DMS53 treated with DMSO at 0.1 percent for 48 hours (cell line): ENCODE measurements around the gene HNF4A.
"Not testable (repeated sequence)": the region's sequence is repeated elsewhere in the genome, so short reads cannot be mapped to it uniquely, and the experiment has no call there.

ENCODE experiments used
- DNase-seq: peaks from one replicate; lab custom pipeline; 2025; ENCODE audit not compliant: unreplicated experiment; lab: John Stamatoyannopoulos, UW

Gene HNF4A

DNA sequence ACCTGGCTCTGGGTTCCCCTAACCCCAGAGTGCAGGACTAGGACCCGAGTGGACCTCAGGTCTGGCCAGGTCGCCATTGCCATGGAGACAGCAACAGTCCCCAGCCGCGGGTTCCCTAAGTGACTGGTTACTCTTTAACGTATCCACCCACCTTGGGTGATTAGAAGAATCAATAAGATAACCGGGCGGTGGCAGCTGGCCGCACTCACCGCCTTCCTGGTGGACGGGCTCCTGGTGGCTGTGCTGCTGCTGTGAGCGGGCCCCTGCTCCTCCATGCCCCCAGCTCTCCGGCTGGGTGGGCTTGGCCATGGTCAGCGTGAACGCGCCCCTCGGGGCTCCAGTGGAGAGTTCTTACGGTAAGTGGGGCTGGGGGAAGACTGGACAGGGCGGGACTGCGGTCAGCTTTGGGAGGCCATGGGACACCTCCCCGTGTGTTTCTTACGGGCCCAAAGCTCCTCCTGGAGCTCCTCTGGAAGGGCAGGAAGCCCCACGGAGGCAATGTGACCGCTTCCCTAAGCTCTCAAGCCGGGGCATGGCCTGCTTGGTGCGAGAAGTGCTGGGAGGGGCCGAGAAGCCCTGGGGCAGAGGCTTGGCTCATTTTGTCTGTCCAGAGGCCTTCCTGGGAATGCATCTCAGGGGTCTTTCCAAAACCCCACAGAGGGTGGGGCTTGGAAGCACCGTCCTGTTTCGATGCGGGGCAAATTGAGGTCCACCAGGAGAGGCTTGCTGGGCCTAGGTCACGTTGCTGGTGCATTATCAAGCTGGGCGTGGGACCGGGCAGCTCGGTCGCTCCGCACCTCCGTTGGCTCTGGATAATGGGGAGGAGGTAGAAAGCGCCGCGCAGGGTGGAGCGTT, at the start of gene HNF4A:
Gene HNF4A (plus strand): TSS at position 202 of the 855 bp plus-strand sequence. CDS start 106 bp downstream, at position 308.
- DNase-seq, result peak; percentile 57

DNA sequence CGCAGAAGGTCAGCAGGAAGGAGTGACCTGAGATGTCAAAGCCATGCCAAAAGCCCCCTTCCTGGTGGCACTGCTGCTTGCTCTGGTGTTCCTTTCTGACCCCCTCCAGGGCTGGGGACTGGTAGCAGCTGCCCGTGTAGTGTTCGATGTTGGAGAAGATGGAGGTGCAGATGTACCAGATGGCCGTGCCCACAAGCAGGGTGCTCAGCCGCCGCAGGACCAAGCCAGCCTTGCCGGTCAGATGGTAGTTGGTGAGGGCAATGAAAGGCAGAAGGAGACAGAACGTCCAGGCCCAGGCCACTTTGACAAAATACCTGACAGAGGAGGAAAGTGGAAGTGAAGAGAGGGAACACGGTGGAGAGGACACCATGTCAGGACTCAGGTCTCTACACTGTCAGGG, 48.6 kb upstream of the HNF4A start:
- DNase-seq, result no peak

GRCh38 chr20:44309763-44310663, 45.5 kb upstream of the HNF4A start:
- no peak for DNase-seq

- peak; percentile 94 for DNase-seq
Measured at GRCh38 chr20:44310664-44311639, 44.5 kb upstream of the HNF4A start, which contains the start of gene FITM2. FITM2 (minus strand) TSS chr20:44311202; CDS start chr20:44311148, 54 bp downstream.

DNA sequence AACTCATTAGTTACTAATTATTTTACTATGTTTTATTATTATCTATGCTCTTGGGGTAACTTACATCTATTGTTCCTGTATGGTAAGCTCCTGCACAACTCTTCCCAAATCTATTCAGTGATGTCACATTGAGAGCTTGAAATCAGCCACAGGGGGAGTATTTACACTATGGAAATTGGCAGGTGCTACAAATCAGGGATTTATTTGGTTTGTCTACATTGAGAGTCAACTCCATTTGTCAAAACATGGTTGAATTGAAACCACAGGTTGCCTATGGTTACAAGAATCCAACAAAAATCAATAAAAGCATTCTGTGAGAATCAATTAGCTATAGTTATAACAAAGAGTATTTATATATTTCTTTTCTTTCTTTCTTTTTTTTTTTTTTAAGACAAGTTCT, 40.6 kb upstream of the HNF4A start:
- DNase-seq, result no peak

DNA sequence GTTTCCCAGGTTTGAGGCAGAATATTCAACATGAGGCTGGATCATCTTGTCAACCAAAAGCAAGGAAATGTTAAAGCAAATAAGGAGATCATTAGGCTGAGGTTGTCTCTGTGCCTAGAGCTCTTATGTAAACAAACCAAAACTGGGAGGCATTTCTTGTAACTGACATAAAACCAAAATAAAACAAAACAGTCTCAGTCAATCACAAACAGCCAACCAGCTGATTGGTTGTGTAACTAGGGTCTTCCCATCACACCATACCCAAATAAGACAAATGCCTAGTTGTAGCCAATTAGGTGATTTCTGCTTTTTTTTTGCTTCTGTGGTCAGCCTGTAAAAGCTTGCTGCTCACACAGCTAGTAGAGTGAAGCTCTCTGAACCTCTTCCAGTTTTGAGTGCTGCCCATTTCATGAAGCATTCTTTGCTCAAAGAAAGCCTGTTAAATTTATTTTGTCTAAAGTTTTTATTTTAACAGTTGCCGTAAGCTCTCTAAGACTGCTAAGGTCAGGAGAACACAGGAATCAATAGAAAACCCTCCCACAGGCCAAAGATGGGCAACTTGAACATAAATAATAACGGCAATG, 35.6 kb upstream of the HNF4A start:
- no peak for DNase-seq

GRCh38 chr20:44324343-44324742, 31.2 kb upstream of the HNF4A start:
- DNase-seq, result no peak

DNA sequence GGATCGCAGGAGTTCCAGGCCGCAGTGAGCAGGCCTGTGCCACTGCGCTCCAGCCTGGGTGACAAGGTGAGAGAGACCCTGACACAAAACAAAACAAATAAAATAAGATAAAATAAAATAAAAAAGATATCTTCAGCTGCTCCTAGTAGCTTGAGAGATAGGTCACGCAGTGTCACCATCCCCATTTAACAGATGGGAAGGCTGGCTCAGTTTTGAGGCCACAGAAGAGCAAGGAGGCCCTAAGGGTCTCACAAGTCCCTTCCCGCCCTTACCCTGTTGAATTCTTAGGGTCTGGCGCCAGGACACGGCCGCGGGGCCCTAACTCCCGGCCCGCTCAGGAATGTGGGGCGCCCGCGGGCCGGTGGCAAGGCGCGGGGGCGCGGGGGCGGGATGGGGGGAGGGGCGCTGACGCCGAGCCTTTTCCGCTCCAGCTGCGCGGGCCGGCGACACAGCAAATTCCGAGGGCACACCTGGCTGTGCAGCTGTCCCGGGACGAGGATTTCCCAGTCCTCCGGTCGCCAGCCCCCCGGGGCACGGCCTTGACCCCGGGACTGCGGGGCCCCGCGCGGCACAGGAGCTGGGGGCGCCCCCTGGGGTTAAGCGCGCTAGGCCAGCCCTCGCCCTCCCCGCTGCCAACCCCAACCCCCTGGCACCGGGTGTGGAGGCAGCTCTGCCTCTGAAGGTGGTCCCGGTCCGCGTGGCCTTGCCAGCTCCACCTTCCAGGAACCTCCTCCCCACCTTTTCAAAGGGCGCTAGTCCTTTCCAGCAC, 28.9 kb upstream of the HNF4A start:
- peak; percentile 4 for DNase-seq

- not testable (repeated sequence) for DNase-seq
Measured at GRCh38 chr20:44327748-44328147, 27.8 kb upstream of the HNF4A start.

DNA sequence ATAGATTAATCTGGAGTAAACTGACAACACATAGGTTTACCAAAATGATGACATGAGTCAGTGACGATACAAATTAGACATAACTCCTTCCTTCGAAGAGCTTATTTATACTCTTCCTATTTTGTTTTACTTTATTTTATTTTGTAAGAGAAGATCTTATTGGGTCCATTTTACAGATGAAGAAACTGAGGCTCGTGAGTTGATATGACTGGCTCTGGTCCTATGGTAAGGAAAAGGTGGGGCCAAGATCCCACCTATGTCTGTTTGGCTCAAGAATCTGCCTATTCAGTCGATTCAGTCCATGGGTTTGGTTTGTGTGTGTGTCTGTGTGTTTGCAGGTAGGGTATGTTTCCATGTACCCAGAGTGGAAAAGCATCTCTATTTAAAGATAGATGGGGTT, 27.1 kb upstream of the HNF4A start:
- no peak for DNase-seq

DNA sequence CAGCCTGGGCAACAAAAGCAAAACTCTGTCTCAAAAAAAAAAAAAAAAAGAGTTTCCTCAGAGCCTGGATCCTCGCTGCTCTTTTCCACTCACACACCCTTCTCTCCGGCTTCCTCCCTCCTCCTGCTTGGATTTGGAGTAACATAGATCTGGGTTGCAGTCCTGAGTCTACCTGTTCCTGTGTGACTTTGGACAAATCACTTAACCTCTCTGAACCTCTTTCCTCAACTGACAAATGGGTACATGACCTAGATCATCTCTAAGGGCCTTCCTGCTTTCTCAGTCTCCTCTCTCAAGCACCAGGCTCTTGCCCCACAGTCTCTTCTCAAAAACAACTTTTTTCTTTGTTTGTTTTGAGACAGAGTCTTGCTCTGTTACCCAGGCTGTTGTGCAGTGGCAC, 24.3 kb upstream of the HNF4A start:
- DNase-seq, result no peak

DNA sequence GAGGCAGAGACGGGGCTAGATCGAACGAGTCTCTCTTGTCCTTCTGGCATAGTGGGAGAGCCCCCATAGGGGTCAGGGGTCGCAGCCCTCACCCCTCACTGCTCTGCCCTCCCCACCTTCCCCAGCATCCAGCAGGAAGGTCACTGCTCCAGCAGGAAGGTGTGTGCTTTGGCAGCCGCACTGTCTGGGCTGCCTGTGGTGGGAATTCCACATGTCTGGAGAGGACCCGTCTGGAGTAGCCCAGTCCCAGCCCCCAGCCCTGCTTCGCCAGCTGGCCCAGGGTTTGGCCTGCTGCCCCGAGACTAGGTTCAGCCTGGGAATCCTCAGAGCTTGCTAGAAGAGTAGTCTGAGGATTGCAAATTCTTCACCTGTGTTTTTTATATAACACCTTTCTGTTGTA, 21.2 kb upstream of the HNF4A start:
- no peak for DNase-seq

DNA sequence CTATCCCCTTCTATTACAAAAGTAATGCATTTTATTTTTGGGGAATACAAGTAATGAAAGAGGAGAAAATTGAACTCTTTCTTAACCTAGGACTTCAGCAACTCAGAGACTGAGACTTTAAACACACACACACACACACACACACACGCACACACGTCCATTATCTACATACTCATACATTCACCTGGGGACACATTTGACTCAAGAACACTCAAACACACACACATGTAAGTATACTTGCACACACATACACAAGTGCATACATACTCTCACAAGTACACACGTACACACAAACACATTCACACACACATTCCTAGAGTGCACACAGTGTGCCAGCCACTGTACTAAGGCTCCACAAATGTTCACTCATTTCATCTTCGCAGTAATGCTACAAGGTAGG, 20.8 kb upstream of the HNF4A start:
- no peak for DNase-seq

- DNase-seq, result no peak
Measured at GRCh38 chr20:44335675-44336074, 19.8 kb upstream of the HNF4A start.

- no peak for DNase-seq
Measured at GRCh38 chr20:44336086-44336485, 19.4 kb upstream of the HNF4A start.

GRCh38 chr20:44336725-44337380, 18.6 kb upstream of the HNF4A start, which contains the start of gene R3HDML:
R3HDML (plus strand) TSS chr20:44337043; CDS start chr20:44337158, 115 bp downstream.
- no peak for DNase-seq

DNA sequence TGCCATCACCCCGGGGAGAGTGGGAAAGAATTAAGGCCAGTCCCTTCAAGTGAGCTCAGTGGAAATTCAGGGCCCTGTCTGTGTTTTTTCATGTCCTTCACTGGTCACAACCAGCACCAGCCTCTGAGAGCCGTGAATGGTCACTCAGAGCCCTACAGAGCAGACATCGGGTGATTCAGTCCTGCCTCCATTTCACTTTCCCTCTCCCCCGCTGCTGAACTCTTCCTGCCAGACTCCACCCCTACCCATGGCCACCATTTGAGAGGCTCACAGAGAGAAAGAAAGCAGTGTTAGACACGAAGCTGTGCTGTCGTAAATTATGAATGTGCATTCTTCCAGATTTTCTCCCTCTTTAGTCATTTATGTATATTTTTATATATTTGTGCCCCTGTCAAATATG, 13.3 kb upstream of the HNF4A start:
- no peak for DNase-seq

DNA sequence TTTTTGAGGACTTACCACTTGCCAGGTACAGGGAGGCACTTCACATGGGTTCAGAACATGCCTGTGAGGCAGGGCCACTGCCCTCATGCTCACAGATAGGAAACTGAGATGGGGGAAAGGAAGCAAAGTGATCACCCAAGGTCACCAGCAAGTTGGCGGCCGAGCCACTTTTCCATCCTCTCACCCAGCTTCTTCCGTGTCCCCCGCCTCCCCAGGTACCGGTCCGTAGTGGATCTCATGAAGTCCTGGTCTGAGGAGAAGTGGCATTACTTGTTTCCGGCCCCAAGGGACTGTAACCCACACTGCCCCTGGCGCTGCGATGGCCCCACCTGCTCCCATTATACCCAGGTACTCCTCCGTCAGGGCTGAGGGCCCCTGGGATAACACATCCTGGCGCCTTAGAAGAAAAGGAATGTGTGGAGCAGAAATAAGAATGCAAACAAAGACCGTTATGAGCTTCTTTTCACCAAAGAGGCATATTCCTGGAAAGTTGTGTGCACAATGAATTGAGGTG, 12.3 kb upstream of the HNF4A start:
- DNase-seq, result no peak

GRCh38 chr20:44344723-44345122, 10.8 kb upstream of the HNF4A start:
- DNase-seq, result no peak
